Activated naive CD4-positive, alpha-beta T cell treated with anti-CD3 and anti-CD28 coated beads, Interleukin-2, amount 50 U/mL, for 16 hours (primary cell): Measurements from ENCODE around the gene RNF169.
"Not testable (repeated sequence)": the region's sequence is repeated elsewhere in the genome, so short reads cannot be mapped to it uniquely, and the experiment has no call there.

Experiments
- DNase-seq: peaks from one replicate; pipeline ENCODE4 v3.0.0-alpha.2; 2020

The RNF169 gene

GRCh38 chr11:74825596-74825995 lies 76.9 kb downstream of the RNF169 start:
- DNase-seq = not testable (repeated sequence)

- no peak for DNase-seq
These were observed 78.3 kb downstream of the RNF169 start for GRCh38 chr11:74826901-74827300.

DNA sequence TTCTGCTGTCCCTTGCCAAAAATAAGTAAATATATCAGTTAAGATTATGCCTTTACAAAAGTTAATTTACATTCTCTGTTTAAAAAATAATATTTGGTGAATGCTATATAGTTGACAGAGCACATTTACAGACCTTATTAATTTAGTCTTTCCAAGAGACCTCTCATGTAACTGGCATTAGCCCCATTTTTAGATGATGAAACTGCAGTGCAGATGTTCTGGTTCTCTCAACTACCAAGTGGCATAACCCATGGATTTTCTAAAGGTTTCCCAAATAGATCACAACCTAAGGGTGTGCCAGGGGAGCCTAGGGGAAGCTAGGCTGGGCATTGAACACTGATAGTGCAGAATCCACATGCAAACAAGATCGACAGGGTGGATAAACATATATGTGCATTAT lies 88.5 kb downstream of the RNF169 start:
- DNase-seq = no peak

- DNase-seq = no peak
These were observed 89.5 kb downstream of the RNF169 start for GRCh38 chr11:74838188-74838587.

- DNase-seq = no peak
These were observed 90.8 kb downstream of the RNF169 start for GRCh38 chr11:74839446-74839845.

DNA sequence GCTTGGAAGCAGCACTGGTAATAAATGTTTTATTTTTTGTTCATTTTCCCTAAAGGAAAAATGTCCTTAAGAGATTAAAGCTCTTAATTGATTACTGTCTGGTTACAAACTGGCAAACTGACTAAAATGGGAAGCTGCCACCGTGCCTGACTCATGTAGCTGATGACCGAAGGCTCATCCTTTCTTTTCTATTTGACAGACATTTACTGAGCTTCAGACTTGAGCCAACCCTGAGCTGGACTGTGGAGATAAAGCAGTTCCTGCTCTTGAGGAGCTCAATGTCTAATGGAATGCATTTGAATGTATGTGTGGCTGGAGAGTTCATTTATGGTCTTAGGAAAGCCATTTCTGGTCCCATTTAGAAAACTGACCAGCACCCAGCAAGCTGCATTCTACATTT lies 91.3 kb downstream of the RNF169 start:
- no peak for DNase-seq

GRCh38 chr11:74840486-74840885 lies 91.8 kb downstream of the RNF169 start:
- DNase-seq = no peak

DNA sequence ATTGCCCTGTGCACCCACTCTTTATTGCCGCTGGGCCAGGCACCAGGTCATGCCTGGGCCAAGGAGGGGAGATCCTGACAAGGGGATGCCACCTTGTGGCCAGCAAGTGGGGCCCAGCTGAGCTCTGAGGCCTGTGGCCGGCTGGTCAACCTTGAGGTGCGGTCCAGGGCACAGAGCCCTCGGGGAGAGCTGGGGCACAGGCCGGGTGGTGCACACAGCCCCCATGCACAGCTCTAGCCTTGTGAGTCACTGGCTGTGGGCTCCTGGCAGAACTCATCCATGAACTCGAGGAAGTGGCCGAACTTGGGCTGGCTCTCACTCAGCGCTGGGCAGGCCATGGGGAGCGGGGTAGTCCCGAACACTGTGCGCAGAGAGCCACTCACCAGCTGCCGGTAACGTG lies 94.3 kb downstream of the RNF169 start:
- no peak for DNase-seq

- no peak for DNase-seq
These were observed 95.4 kb downstream of the RNF169 start for GRCh38 chr11:74844072-74844471.

GRCh38 chr11:74844865-74845264 lies 96.2 kb downstream of the RNF169 start:
- no peak for DNase-seq

- DNase-seq = no peak
These were observed 97.4 kb downstream of the RNF169 start for GRCh38 chr11:74845978-74846517.

DNA sequence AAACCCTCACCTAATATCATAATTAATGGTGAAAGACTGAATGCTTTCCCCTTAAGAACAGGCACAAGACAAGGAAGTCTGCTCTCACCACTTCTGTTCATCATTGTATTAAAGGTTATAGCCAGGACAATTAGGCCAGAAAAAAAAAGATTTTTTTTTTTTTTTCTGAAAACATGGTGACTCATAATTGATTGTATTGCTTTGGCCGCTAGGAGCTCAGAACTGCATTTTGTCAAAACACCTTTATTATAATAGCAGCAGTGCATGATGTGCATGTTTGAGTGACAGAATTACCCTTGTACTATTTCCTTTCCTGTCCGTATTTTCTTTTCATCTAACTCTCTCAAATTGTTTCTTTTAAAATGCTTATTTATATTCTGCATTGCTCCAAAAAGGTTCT lies 98.1 kb downstream of the RNF169 start:
- no peak for DNase-seq

- no peak for DNase-seq
These were observed 98.7 kb downstream of the RNF169 start for GRCh38 chr11:74847395-74847794.

- no peak for DNase-seq
These were observed 99.2 kb downstream of the RNF169 start for GRCh38 chr11:74847895-74848294.

DNA sequence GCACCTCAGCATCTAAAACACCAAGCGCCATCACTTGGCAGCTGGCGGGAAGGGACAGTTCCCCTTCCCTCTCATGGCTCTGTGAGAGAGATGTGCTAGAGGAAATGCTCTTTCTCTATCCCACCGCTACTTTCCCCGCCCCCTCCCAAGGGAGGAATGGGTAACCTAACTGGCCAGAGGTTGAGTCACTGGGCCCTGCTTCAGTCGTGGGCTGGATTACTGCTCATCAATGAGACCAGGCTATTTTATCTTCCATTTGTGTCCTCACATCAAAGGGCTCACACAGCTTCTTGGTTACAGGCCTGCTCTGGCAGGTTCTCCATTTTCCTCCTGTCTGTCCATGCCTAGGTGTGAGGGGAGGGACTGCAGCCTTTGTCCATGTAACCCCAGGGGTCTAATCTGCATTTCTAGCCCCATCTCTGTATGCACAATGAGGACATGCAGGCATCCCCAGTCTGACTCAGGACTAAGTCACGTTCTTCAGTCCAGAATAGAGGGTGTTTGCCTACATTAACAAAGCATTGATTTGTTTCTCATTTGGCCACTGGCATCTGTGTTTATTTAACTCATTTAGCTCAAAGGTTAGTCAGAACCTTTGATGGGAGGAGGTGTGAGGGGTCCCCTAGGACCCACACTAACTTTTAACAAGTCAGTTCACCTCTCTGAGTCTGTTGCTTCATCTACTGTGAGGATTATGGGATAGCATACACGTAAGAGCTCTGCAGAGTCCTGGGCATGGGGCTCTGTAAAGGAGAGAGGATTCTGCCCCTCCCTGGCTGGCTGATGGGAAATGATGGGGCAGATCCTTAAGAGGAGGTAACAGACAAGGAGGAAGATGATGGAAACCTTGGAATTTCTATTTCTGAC lies 101.1 kb downstream of the RNF169 start:
- DNase-seq = no peak

- no peak for DNase-seq
These were observed 104.6 kb downstream of the RNF169 start for GRCh38 chr11:74853223-74853622.

DNA sequence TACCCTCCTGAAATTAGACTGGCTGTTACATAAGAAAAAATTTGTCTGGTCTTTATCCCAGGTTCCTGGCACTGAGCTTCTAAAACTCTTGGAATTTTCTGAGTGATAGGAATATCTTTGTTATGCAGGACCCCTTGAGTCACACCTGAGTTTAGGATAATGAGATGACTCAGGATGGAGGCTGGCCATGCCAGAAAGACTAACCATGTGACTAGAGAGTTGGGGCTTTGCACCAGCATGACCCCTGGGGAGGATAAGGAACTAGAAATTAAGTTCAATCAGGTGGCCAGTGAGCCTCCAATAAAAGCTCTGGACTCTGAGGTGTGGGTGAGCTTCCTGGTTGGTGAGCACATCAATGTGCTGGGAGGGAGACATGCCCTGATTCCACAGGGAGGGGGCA lies 112.1 kb downstream of the RNF169 start:
- DNase-seq = no peak

GRCh38 chr11:74863410-74863809 lies 114.8 kb downstream of the RNF169 start:
- DNase-seq = no peak

DNA sequence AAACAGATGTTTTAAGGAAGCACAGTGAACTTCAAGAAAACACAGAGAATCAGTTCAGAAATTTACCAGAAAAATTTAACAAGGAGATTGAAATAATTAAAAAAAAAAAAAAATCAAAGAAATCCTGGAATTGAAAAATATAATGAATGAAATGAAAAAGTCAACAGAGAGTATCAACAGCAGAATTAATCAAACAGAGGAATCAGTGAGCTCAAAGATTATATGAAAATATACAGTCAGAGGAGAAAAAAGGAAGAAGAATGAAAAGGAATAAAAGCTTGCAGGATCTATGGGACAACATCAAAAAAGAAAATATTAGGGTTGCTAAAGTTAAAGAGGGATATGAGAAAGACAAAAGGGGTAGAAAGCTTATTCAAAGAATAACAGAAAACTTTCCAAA lies 117.9 kb downstream of the RNF169 start:
- no peak for DNase-seq

DNA sequence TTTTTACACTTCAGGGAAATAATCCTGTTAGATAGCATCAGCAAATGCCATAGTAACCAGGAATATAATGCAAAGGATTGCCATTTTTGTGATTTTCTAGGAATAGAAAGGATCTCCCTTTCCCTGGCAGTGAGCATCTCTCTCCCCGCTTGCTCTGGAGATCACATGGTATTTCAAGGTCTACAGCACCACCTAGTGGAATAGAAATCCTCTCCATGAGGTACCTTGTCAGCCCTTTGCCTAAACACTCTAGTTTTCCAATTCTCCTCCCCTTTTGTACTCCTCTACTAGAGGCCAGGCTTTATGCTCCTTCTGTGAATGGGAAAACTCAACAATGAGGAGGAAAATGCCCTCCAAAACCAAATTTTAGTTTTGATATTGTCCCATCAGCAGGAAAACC lies 121.8 kb downstream of the RNF169 start:
- DNase-seq = no peak

- DNase-seq = no peak
These were observed 122.4 kb downstream of the RNF169 start for GRCh38 chr11:74871037-74871436.

DNA sequence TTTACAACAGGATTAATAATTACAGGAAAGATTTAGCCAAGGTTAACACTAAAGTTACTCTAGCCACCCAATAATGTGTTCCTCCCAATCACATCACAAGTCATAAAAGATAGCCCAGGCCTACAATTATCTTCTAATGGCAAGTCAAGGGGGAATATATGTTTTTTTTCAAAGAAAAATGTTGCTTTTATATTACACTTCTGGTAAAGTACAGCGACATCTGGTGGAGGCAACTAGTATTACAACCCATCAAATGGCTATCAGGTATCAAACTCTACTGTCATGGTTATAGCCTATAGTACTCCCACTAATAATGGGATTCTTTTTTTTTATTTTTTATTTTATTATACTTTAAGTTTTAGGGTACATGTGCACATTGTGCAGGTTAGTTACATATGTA lies 128.5 kb downstream of the RNF169 start:
- DNase-seq = no peak
